DMS153 treated with DMSO at 0.1 percent for 48 hours (cell line): ENCODE results near the gene SLC25A45.
A peak's percentile ranks its signal among the peaks of the same experiment; 100 is the strongest.

Source experiments
- DNase-seq: peaks from one replicate; lab custom pipeline; 2025; ENCODE audit not compliant: unreplicated experiment; lab: John Stamatoyannopoulos, UW

The SLC25A45 gene

GRCh38 chr11:65382033-65382803 is at the start of gene SLC25A45:
Gene SLC25A45, minus strand, starts transcription at chr11:65382646. Its CDS starts 695 bp downstream, at chr11:65381951.
- peak; percentile 92 for DNase-seq

GRCh38 chr11:65431451-65432099 is 49.1 kb upstream of the SLC25A45 start:
- DNase-seq, result no peak

GRCh38 chr11:65430406-65431217 is 48.2 kb upstream of the SLC25A45 start:
- DNase-seq, result no peak

- DNase-seq, result peak; percentile 48
Observed at GRCh38 chr11:65429724-65430405, 47.4 kb upstream of the SLC25A45 start.

GRCh38 chr11:65429068-65429681 is 46.7 kb upstream of the SLC25A45 start:
- no peak for DNase-seq

GRCh38 chr11:65428578-65429067 is 46.2 kb upstream of the SLC25A45 start:
- DNase-seq, result no peak

- DNase-seq, result peak; percentile 31
Observed at GRCh38 chr11:65427691-65428577, 45.5 kb upstream of the SLC25A45 start.

- no peak for DNase-seq
Observed at GRCh38 chr11:65426839-65427690, 44.6 kb upstream of the SLC25A45 start.

- no peak for DNase-seq
Observed at GRCh38 chr11:65425971-65426838, 43.8 kb upstream of the SLC25A45 start.

GRCh38 chr11:65425105-65425970 is 42.9 kb upstream of the SLC25A45 start:
- DNase-seq, result no peak

GRCh38 chr11:65424205-65425104 is 42.0 kb upstream of the SLC25A45 start:
- no peak for DNase-seq

- no peak for DNase-seq
Observed at GRCh38 chr11:65423516-65424204, 41.2 kb upstream of the SLC25A45 start.

GRCh38 chr11:65422633-65423515 is 40.4 kb upstream of the SLC25A45 start, which contains the start of gene NEAT1:
Gene NEAT1, plus strand, starts transcription at chr11:65422798.
- peak; percentile 64 for DNase-seq
